ENCODE measurements around the gene GON7. TPM values are rescaled to one million over a fixed set of nuclear protein-coding genes. Genes with fewer than 3 reads are reported as not detected.

Gene GON7
- 10 to 100 TPM; 10.3 to 25.5 (median 14.8) TPM for total RNA-seq
- polyA plus RNA-seq, result 10 to 100 TPM; 22.3 to 27.4 TPM
- long read RNA-seq, donor 1, transcript GON7-201 (2 exons, 1,154 nt), result major isoform, 25 of 25 reads
- long read RNA-seq, donor 1, partial matches to known transcripts, result 0 of 25 reads
- long read RNA-seq, donor 1, other reads (novel, unspliced or antisense), result 0 of 25 reads
- long read RNA-seq, donor 2, transcript GON7-201 (2 exons, 1,154 nt), result major isoform, 43 of 43 reads
- long read RNA-seq, donor 2, partial matches to known transcripts, result 0 of 43 reads
- long read RNA-seq, donor 2, other reads (novel, unspliced or antisense), result 0 of 43 reads
- long read RNA-seq, donor 3, transcript GON7-201 (2 exons, 1,154 nt), result major isoform, 10 of 12 reads
- long read RNA-seq, donor 3, partial matches to known transcripts, result 0 of 12 reads
- long read RNA-seq, donor 3, other reads (novel, unspliced or antisense), result 2 of 12 reads

- Histone ChIP-seq H3K9me3 (no peaks in the 10 kb centered on the region), H3K4me1 (peaks cover 7 to 46% (median 26%) of the 10 kb centered on the region in 12 donors), H3K27me3 (no peaks in the 10 kb centered on the region), H3K4me3 (peak within 1 kb of the TSS; percentile 63 to 97 (median 86)), H3K36me3 (peaks cover 0 to 21% (median 16%) of the 10 kb centered on the region in 9 donors), H3K27ac (peak within 1 kb of the TSS; percentile 56 to 93 (median 88))
- TF ChIP-seq POLR2A (IDR thresholded peaks at IDR 0.05) (peak in 1 of 2 donors; percentile 73), CTCF (IDR thresholded peaks at IDR 0.05) (peak in 7 of 12 donors; percentile 15 to 55 (median 20))
- ATAC-seq (peak; percentile 95 to 99 (median 99)), DNase-seq (peak; percentile 96 to 97 (median 96))
- intact Hi-C loops (cut with DNase I), result loop anchor here in 6 of 10 donors (1.0 to 10.0 kb wide), 7 partner anchors 22 to 818 kb away; partner anchors contain the start of genes MOAP1 (in 5 of the 6), BTBD7 (in 4 of the 6), LYSET (in 3 of the 6) and OTUB2 (in 1 of the 6)
- 0 to 1% (median 0%) methylated on average over 34 to 65 of the region's 65 CpGs for WGBS, 4 donors
These were observed at the start of gene GON7, which contains the start of gene UBR7 for GRCh38 chr14:93206793-93207467. Gene GON7, minus strand, starts transcription at chr14:93207065. Its CDS starts 28 bp downstream, at chr14:93207037. Gene UBR7, plus strand, starts transcription at chr14:93207256. Its CDS starts 36 bp downstream, at chr14:93207292.

GRCh38 chr14:93249128-93249831 lies 42.4 kb upstream of the GON7 start:
- no peaks in the 10 kb centered on the region for H3K4me1 ChIP-seq
- intact Hi-C loops (cut with DNase I), result loop anchor here in 1 of 10 donors (10.0 kb wide), 1 partner anchor 296 kb away; no protein-coding TSS in a partner anchor
- DNase-seq (no peak), ATAC-seq (no peak)
- no peak overlapping the region for H3K27ac ChIP-seq
- 92 to 97% (median 95%) methylated on average over 7 of the region's 7 CpGs for WGBS, 4 donors
- TF ChIP-seq CTCF (IDR thresholded peaks at IDR 0.05), result no peak
- TF ChIP-seq POLR2A (IDR thresholded peaks at IDR 0.05), result no peak
- no peaks in the 10 kb centered on the region for H3K9me3 ChIP-seq
- peaks cover 0 to 100% (median 75%) of the 10 kb centered on the region in 9 donors for H3K36me3 ChIP-seq
- H3K4me3 ChIP-seq, result no peak overlapping the region
- no peaks in the 10 kb centered on the region for H3K27me3 ChIP-seq

- Histone ChIP-seq H3K4me1 (no peaks in the 10 kb centered on the region), H3K9me3 (no peaks in the 10 kb centered on the region), H3K36me3 (peaks cover 0 to 100% (median 89%) of the 10 kb centered on the region in 9 donors), H3K27me3 (no peaks in the 10 kb centered on the region), H3K27ac (no peak overlapping the region), H3K4me3 (no peak overlapping the region)
- no peak for TF ChIP-seq POLR2A (IDR thresholded peaks at IDR 0.05)
- no peak for TF ChIP-seq CTCF (IDR thresholded peaks at IDR 0.05)
- ATAC-seq, result no peak
- DNase-seq, result no peak
- intact Hi-C loops (cut with DNase I), result loop anchor here in 1 of 10 donors (10.0 kb wide), 1 partner anchor 298 kb away; no protein-coding TSS in a partner anchor
These were observed 39.7 kb upstream of the GON7 start for GRCh38 chr14:93246534-93246933.
